Measurements from ENCODE around the gene CASP1.

CASP1 gene

GRCh38 chr11:104979839-104980238 lies 55.1 kb downstream of the CASP1 start:
- DNase-seq, result no peak

Data from retina (tissue), 1 donor.